Left kidney (tissue), 8 donors: ENCODE results near the gene RAB39A. TPM values are rescaled to one million over a fixed set of nuclear protein-coding genes. Genes with fewer than 3 reads are reported as not detected.
"Not testable (repeated sequence)": the region's sequence is repeated elsewhere in the genome, so short reads cannot be mapped to it uniquely, and the experiment has no call there.

Experiments used
- DNase-seq: peaks from one replicate; pipeline ENCODE4 v3.0.0-alpha.2; 2013
- long read RNA-seq, 8 donors: transcript quantifications; one replicate each; lab custom pipeline, GENCODE V29; 2026
- polyA plus RNA-seq: library from polyadenylated mRNA; unstranded; fragments of 120-200 nt; gene quantifications from one replicate; pipeline ENCODE4 v1.2.1, GENCODE V29; 2013; ENCODE audit not compliant: insufficient read length

Gene RAB39A, protein sequence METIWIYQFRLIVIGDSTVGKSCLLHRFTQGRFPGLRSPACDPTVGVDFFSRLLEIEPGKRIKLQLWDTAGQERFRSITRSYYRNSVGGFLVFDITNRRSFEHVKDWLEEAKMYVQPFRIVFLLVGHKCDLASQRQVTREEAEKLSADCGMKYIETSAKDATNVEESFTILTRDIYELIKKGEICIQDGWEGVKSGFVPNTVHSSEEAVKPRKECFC
- 1.2 TPM for polyA plus RNA-seq
- long read RNA-seq, donor 1 = 0 reads
- long read RNA-seq, donor 2 = 0 reads
- long read RNA-seq, donor 3 = 0 reads
- long read RNA-seq, donor 4 = 0 reads
- long read RNA-seq, donor 5 = 0 reads
- long read RNA-seq, donor 6 = 0 reads
- long read RNA-seq, donor 7 = 0 reads
- long read RNA-seq, donor 8, partial matches to known transcripts = 0 of 2 reads
- long read RNA-seq, donor 8, other reads (novel, unspliced or antisense) = 0 of 2 reads

DNA sequence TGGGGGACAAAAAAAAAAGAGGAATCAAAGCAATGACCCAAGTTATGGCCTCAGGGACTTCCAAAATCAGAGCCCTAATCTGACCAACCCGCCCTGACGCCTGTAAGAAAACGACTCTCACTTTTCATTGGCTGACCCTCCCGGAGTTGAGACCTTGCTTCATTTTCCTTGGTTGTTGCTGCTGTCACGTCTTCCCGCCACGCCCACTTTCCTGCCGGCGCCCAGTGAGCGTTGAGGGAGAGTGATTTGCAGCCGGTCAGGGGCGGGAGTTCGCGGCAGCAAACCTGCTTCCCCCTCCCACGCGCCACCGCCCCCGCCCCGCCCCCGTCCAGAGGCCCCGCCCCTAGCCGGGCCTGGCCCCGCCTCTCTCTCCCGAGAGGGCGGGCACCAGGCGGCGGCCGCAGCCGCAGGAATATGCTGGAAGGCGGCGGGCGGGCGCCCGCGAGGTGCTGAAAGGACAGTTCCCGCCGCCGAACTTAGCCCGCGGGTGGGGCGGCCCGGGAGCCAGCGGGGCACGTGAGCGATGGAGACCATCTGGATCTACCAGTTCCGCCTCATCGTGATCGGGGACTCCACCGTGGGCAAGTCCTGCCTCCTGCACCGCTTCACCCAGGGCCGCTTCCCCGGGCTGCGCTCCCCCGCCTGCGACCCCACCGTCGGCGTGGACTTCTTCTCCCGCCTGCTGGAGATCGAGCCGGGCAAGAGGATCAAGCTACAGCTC, at the start of gene RAB39A:
RAB39A (plus strand) TSS at position 403 of the 721 bp plus-strand sequence; CDS start at position 524, 121 bp downstream.
- DNase-seq = peak; percentile 80

DNA sequence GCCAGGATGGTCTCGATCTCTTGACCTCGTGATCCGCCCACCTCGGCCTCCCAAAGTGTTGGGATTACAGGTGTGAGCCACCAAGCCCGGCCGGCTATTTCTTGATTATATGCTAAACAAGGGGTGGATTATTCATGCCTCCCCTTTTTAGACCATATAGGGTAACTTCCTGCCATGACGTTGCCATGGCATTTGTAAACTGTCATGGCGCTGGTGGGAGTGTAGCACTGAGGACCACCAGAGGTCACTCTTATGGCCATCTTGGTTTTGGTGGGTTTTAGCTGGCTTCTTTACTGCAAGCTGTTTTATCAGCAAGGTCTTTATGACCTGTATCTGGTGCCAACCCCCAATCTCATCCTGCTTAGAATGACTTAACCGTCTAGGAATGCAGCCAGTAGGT, 46.8 kb upstream of the RAB39A start:
- DNase-seq = not testable (repeated sequence)

DNA sequence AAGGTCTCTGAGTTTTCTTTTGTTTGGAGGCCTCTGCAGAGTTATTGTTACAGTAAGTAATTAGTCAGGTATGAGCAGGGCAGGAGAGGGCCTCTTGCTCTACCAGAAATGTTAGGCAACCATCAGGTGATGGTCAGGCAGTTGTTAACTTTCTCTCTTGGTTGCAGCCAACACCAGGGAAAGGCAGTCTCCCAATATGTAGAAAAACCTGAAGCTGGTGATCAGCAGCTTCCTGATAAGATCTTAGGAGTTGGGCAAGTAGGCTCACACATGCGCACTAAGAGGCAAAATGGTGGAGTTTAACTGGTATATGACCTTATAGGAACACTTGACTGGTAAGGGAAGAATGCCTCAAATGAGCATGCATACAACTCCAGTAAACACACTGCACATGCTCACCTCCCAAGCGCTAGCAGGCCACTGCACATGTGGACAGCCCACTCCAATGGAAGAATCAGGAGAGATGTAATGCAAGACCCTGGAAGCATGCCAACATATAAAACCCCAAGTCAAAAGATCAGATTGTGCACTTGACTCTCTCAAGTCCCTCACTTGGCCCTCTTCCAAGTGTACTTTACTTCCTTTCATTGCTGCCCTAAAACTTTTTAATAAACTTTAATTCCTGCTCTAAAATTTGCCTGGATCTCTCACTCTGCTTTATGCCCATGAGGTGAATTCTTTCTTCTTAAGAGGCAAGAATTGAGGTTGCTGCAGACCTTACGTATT, 46.0 kb upstream of the RAB39A start:
- no peak for DNase-seq

DNA sequence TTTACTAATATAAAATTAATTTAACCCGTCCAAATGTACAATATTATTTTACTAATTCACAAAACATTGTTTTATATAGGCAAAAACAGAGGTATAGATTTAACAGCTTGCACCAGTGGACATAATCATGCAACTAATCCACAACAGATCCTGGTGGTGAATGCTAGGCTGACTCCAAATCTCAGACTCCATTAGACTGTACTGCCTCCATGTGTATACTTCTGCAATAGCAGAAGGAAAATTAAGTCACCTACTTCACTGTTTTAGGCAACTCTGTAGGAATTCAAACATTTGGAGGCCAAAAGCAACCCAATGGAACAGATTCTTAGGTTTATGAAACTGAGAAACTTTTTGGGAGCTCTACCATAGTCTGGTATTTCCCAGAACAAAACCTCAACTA, 30.0 kb upstream of the RAB39A start:
- DNase-seq = no peak

DNA sequence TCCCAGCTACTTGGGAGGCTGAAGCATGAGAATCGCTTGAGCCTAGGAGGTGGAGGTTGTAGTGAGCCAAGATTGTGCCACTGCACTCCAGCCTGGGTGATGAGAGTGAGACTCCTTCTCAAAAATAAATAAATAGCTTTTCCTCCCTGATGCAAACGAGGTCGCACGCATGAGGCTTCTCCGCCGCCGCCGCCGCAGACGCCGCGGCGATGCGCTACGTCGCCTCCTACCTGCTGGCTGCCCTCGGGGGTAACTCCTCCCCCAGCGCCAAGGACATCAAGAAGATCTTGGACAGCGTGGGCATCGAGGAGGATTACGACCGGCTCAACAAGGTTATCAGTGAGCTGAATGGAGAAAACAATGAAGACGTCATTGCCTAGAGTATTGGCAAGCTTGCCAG, 20.0 kb upstream of the RAB39A start:
- DNase-seq = no peak

DNA sequence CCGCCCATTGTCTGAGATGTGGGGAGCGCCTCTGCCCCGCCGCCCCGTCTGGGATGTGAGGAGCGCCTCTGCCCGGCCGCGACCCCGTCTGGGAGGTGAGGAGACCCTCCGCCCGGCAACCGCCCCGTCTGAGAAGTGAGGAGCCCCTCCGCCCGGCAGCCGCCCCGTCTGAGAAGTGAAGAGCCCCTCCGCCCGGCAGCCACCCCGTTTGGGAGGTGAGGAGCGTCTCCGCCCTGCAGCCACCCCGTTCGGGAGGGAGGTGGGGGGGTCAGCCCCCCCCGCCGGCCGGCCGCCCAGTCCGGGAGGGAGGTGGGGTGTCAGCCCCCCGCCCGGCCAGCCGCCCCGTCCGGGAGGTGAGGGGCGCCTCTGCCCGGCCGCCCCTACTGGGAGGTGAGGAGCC, 15.8 kb upstream of the RAB39A start:
- DNase-seq = not testable (repeated sequence)

DNA sequence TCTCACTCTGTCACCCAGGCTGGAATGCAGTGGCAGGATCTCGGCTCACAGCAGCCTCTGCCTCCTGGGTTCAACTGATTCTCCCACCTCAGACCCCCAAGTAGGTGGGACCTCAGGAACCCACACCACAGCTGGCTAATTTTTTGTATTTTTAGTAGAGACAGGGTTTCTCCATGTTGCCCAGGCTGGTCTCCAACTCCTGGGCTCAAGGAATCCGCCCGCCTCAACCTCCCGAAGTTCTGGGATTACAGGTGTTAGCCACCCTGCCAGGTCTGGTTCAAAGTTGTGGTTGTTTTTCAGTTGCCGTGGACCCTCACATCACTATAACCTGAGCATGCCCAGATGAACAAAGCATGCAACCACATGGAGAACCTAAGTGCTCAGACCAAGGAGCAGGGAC, 13.0 kb upstream of the RAB39A start:
- DNase-seq = no peak

DNA sequence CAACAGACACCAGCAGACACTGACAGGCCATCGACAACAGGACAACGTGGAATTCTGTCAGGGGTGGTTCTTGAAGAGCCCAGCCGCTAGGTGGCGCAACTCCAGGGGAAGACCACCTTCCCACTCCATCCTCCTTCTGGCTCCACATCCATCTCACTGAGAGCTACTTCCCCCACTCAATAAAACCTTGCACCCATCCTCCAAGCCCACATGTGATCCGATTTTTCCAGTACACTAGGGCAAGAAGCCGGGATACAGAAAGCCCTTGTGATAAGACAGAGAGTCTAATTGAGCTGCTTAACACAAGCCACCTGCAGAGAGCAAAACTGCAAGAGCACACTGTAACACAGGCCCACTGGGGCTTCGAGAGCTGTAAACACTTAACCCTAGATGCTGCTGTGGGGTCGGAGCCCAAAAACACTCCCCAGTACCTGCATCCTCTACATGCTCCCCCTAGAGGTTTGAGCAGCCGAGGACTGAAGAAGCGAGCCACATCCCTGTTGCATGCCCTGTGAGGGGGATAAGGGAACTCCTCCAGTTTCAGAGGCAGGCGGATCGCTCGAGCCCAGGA, 11.5 kb upstream of the RAB39A start:
- DNase-seq = no peak

DNA sequence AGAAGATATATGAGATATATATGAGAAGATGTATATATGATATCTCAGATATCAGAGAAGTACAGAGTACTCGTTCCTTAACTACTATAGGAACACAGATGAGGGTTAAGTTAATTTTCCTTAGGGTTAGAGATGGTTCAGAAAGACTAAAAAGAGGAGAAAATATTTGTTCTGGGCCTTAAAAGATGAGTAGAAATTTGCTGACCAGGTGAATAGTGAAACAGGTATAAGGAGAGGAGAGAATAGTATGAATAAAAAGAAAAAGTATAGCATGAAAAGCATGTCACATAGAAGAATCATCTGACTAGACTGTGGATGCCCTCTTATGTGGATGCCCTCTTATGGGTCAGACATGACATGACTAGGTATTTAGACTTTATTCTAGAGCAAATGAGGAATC, 6.3 kb upstream of the RAB39A start:
- DNase-seq = no peak

DNA sequence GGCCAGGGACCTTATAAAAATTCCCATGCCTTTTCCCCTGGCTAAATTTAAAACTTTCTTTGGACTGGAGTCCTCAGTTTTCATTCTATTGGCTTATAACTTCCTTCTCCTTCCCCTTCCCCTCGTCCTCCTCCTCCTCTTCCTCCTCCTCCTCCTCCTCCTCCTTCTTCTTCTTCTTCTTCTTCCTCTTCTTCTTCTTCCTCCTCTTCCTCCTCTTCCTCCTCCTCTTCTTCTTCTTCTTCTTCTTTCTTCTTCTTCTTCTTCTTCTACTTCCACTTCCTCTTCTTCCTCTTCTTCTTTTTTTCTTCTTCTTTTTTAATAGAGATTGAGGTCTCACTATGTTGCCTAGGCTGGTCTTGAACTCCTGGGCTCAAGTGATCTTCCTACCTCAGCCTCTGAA, 4.7 kb upstream of the RAB39A start:
- not testable (repeated sequence) for DNase-seq

DNA sequence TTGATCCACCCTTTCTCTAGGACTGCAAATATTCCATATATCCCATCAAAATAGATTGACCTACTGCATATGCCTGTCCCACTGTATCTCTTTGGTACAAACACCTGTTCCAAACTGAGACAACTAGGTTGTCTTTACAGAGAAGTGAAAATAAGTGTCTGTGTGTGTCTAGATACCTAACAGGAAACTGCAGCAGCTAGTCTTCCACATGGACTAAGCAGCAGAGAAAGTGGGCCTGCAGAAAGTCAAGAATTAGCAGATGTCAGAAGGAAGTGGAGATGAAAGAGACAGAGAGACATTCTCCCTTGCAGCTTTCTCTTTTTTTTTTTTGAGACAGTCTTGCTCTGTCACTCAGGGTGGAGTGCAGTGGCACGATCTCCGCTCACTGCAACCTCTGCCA, 3.9 kb upstream of the RAB39A start:
- no peak for DNase-seq

DNA sequence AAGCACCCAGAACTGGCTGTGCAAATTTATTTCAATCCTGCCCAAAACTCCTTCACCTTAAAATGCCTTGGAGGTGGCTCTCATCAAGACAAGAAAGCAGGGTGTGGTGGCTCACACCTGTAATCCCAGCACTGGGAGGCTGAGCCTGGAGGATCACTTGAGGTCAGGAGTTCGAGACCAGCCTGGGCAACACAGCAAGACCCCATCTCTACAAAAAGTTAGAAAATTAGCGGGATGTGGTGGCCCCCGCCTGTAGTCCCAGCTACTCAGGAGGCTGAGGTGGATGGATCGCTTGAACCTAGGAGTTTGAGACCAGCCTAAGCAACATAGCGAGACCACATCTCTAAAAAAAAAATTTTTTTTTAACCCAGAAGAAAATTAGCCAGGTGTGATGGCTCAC, 689 bp upstream of the RAB39A start:
- no peak for DNase-seq

DNA sequence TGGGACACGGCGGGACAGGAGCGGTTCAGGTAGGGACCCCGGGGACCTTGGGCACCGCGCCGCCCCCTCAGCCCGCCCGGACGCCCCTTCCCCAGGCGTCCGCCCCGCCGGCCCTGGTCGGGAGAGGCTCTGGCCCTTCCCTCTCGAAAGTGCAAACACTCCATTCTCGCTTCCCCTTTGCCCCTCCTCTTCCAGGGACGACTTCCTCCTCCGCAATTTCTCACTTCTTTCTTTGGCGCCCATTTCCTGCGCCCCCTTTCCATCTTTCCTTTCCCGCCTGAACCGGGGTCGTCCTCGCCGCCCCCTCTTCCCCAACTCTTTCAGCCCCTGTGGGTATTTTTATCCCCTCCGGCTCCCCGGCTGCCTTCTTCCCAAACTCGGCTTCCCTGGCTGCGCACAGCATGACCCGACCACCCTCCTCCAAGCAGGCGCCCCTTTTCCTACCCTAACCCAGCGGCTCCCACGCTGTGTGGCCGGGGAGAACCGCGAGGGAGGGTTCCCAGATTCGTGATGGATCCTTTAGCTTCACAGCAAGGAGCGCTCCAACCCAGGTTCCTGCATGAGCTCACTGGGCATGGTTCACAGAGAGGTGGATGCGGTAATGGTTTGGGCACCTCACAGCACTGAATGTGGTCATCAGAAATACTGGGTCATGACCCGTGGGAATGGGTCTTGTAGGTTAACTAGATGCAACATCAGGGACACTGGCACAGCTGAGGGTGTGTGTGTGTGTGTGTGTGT, 689 bp downstream of the RAB39A start:
- DNase-seq = peak; percentile 3

DNA sequence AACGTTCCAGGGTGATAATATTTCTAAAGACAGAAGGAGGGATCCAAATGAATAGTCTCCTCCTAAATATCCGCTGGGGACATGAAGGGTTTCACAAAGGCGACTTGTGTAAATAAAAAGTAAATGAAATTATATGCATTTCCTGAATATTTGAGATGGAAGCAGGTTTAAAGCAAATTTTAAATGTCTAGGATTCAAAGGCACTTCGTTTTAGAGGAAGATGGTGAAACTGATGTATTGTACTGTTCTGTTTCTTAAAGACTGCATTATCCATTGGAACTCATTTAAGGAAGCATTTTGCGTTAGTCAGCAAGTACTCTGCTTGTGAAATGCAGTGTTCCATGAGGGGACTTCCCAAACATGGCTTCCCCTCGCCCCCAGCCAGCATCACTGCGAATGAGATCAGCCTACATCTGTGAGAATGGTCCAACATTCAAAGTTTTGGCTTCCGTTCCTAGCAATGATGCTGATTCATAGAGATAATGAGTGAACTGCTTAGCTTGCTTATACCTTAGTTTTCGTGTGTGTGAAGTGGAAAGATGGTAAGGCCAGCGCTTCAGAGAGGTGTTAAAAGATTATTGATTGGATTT, 1.5 kb downstream of the RAB39A start:
- no peak for DNase-seq

DNA sequence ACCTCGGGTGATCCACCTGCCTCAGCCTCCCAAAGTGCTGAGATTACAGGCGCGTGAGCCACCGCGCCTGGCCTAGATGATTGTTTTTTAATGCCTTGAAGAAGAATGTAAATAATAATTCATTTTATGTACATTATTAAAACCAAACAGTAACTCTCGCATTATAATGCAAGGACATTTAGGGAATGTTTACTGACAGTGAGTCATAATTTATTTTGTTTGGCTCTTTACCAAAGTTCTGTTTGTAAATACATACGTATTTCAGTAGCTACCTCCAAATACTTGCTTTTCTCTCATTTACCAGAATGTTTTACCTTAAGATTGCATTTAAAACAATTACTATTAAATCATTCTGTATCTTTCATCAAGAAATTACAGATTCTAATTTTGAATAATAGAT, 3.0 kb downstream of the RAB39A start:
- DNase-seq = no peak

DNA sequence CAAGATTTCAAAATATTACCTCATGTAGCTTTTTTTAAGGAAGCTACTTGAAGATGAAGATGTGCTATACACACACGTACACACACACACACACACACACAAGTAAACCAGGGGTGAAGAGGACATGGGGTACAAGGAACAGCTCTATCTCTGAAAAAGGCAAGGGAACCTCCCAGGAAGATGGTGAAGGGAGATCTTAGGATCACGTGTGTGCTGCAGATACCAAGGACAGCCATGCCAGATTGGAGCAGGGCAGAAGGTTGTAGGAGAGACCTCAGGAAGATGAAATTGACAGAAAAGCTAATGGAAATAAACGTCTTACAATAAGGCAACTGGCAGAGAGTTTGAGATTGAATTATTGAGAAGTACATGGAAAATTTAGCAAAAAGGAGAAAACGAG, 19.7 kb downstream of the RAB39A start:
- DNase-seq = no peak

DNA sequence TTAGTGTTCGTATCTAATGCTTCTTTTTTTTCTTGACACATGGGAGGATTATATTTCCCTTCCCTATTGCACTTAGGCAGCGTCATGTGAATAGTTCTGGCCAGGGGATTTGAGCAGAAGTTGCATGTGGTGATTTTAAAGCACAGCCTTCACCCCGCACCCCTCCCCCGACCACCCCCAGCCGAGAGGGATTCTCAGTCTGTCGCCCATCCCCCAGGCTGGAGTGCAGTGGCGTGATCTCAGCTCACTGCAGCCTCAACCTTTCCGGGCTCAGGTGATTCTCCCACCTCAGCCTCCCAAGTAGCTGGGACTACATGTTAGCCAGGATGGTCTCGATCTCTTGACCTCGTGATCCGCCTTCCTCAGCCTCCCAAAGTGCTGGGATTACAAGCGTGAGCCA, 20.1 kb downstream of the RAB39A start:
- DNase-seq = not testable (repeated sequence)

DNA sequence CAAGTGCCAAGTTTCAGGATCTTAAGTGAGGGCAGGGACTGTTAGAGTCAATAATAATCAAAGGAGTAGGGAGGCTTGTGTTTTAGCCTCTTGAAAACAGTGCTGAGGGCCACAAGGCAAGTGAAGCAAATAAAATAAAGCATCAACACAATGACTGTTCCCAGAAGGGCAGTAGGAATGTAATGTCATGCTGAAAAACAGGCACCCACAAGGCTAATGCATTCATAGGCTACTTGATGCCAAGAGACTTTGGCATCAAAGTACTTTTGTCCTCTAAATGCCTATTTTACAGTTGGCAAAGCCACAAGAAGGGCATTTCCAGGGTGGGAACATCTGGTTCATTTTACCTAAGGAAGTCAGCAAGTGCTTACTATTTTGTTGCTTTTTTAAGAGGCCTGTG, 22.9 kb downstream of the RAB39A start:
- DNase-seq = no peak

DNA sequence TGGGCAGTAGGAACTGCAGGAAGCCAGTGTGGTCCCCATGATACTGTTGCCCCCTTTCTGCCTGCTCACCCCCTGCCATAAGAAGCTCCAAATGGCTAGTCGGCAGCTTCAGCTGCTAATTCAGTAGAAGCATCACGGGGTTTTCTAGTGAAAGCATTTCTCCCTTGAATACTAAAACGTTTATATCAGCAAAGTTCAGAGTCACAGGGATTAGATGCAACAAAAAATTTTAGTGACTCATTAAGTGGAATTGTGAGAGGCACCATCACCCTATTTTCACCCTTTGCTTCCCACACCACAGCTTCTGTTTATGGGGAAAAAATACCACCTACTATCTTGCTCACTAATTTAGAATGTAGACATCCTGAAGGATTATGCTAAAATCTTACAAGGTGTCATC, 25.2 kb downstream of the RAB39A start:
- DNase-seq = no peak

DNA sequence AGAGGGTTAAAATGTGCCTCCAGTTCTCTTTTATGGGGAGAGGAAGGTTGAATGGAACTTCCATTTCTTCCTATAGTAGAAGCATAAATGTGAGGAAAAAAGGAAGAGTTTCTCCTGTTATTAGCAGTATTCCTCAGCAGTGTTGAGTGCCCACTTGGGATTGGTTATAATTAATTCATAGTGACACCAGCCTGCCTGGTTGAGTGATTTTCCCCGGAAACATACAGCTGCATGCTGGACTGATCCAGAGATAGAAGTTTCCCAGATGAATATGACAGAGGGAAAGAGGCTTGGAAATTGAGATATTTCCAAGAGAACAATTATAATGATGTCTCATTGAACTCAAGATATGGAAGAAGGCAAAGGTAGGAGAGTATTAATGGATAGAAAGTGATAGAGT, 28.3 kb downstream of the RAB39A start:
- no peak for DNase-seq

DNA sequence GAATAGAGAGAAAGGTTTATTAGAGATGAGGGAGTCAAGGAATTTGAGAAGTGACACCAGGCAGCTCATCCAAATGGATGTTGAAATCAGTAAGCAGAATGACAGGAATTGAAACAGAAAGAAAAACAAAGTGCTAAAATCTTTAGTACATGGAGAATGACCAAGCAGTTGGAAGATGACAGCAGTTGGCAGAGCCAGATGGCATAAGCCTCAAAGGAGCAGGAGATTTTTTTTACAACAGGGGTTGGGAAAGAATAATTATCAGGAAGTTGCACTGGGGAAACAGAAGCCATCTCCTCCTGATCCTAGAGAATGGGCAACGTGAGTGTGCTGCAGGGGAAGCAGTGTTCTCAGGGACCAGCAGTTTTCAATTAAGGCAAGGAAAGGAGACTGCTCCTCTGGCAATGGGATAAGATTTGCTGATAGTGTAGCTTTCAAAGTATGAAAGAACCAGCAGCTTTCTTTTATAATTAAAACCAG, 28.9 kb downstream of the RAB39A start:
- DNase-seq = no peak
